HepG2 (cell line): ENCODE data around the gene MMP17. TPM values are rescaled to one million over a fixed set of nuclear protein-coding genes. Genes with fewer than 3 reads are reported as not detected.
"Not testable (repeated sequence)": the region's sequence is repeated elsewhere in the genome, so short reads cannot be mapped to it uniquely, and the experiment has no call there.

ENCODE experiments used
- ATAC-seq: fragments of 200-7000 bp; cut with Tn5 transposase; 3 replicates; pipeline ENCODE4 v1.9.1; 2020; ENCODE audit warnings: mild to moderate bottlenecking, moderate library complexity
- BruUV-seq: library from RNA; stranded (reverse); fragments of 400-500 nt; replicated peaks from 2 replicates; lab custom pipeline; 2021; lab: Mats Ljungman, UMichigan
- CTCF ChIA-PET: fragments of 300-600 bp; formaldehyde crosslinking; extraction: SDS; loops from one replicate; lab custom pipeline; 2021; ENCODE audit warnings: low total read pairs, inconsistent platforms, low intra/inter-chr PET ratio; lab: Yijun Ruan, JAX
- POLR2A ChIA-PET: fragments of 350-600 bp; sonication (Branson Sonifier 250); formaldehyde crosslinking; loops from one replicate; lab custom pipeline; 2020; ENCODE audit warnings: antibody characterized with exemption, inconsistent platforms; lab: Yijun Ruan, JAX
- DNase-seq: peaks from one replicate; pipeline ENCODE4 v3.0.0-alpha.2; 2015; ENCODE audit warnings: low spot score
- FAIRE-seq: peaks from 3 replicates; lab custom pipeline; 2011; peaks lifted over from hg19 to GRCh38; lab: Jason Lieb, UNC
- H2AFZ ChIP-seq: one replicate; pipeline ENCODE4 v1.6.1; 2011; ENCODE audit warnings: low read length, inconsistent platforms
- H3K27ac ChIP-seq: fragments of 300-600 bp; 3 replicates; pipeline ENCODE4 v1.8.0; 2011; ENCODE audit warnings: mixed run types, mild to moderate bottlenecking, mixed read lengths, low read length, inconsistent platforms; ENCODE audit not compliant: insufficient read depth; ENCODE audit errors: extremely low read length
- H3K27me3 ChIP-seq, 2 experiments: fragments of 200-600 bp in 1 of 2; 2 replicates in 1 of 2; 3 replicates in 1 of 2; pipeline versions ENCODE4 v1.6.0 to v1.8.0; 2011; ENCODE audit warnings: low read length in 2 of 2, mild to moderate bottlenecking in 2 of 2, moderate library complexity in 2 of 2, inconsistent platforms in 1 of 2; ENCODE audit not compliant: insufficient read depth in 2 of 2, control insufficient read depth in 1 of 2
- H3K36me3 ChIP-seq, 2 experiments: fragments of 200-600 bp in 1 of 2; replicated peaks in 1 of 2; 2 replicates in 1 of 2; 3 replicates in 1 of 2; pipeline versions ENCODE4 v1.5.1 to v1.8.0; 2011; ENCODE audit warnings: low read length in 2 of 2, inconsistent platforms in 1 of 2; ENCODE audit not compliant: insufficient read depth in 2 of 2, control insufficient read depth in 1 of 2
- H3K4me1 ChIP-seq: 2 replicates; pipeline ENCODE4 v1.5.1; 2012; ENCODE audit warnings: low read length, inconsistent platforms; ENCODE audit not compliant: insufficient read depth
- H3K4me2 ChIP-seq: 2 replicates; pipeline ENCODE4 v1.6.0; 2011; ENCODE audit warnings: low read depth, low read length, inconsistent platforms
- H3K4me3 ChIP-seq, 3 experiments: fragments of 200-600 bp in 1 of 3; sonication (generic), shearing (Covaris generic) in 1 of 3; replicated peaks in 1 of 3; 2 replicates each; pipeline ENCODE4 v1.5.1; 2011 to 2016; ENCODE audit warnings: low read length in 3 of 3, inconsistent platforms in 2 of 3, low read depth in 2 of 3, mild to moderate bottlenecking in 2 of 3, control low read depth in 1 of 3, mixed read lengths in 1 of 3; ENCODE audit not compliant: insufficient read depth in 1 of 3
- H3K79me2 ChIP-seq: one replicate; pipeline ENCODE4 v1.6.1; 2011; ENCODE audit warnings: low read length, inconsistent platforms; ENCODE audit not compliant: insufficient read depth
- H3K9ac ChIP-seq: 2 replicates; pipeline ENCODE4 v1.6.0; 2011; ENCODE audit warnings: mild to moderate bottlenecking, low read depth, low read length, inconsistent platforms; ENCODE audit not compliant: insufficient read depth
- H3K9me3 ChIP-seq: 2 replicates; pipeline ENCODE4 v1.5.1; 2012; ENCODE audit warnings: mild to moderate bottlenecking, low read length
- H4K20me1 ChIP-seq: 2 replicates; pipeline ENCODE4 v1.6.0; 2011; ENCODE audit warnings: inconsistent platforms, mild to moderate bottlenecking, low read length, moderate library complexity; ENCODE audit not compliant: insufficient read depth
- ZNF318 ChIP-seq: sonication (generic); formaldehyde crosslinking; IDR thresholded peaks from 2 replicates; pipeline ENCODE4 v1.4.0; 2020; ENCODE audit warnings: mild to moderate bottlenecking, missing genetic modification reagents
- ZNF749 ChIP-seq: sonication (generic); formaldehyde crosslinking; IDR thresholded peaks from 2 replicates; pipeline ENCODE4 v1.8.0; 2022; ENCODE audit warnings: mild to moderate bottlenecking, missing genetic modification reagents, moderate library complexity, borderline replicate concordance
- WGBS: methylation state at CpG from one replicate; pipeline ENCODE4 v1.1.6; 2017; ENCODE audit warnings: low lambda C conversion rate; 5-methylcytosine and 5-hydroxymethylcytosine counted together
- in situ Hi-C: cut with HindIII; loops from 2 replicates; pipeline ENCODE4 v1.10.0; 2017; ENCODE audit warnings: low pct_unique_long_range_greater_than_20kb; ENCODE audit not compliant: extremely low pct_ligation_motif_present
- intact Hi-C: fragments of 100-400 bp; cut with micrococcal nuclease; formaldehyde crosslinking; loops from one replicate; pipeline ENCODE4 v1.10.0; 2022; ENCODE audit not compliant: unreplicated experiment
- polyA plus RNA-seq, 8 experiments: library from polyadenylated mRNA; depleted of rRNA in 3 of 8; stranded (reverse) in 7 of 8; unstranded in 1 of 8; fragments of >200 nt; fragmentation: Illumina TruSeq in 4 of 8; extraction: Trizol in 4 of 8; gene quantifications; 2 replicates each; pipeline versions ENCODE4 v1.2.1 to v1.2.3, GENCODE V29; 2011 to 2016; ENCODE audit warnings: low read depth in 4 of 8, missing spikeins in 1 of 8, mixed read lengths in 1 of 8; ENCODE audit not compliant: insufficient read depth in 1 of 8
- total RNA-seq, 5 experiments: library from RNA; depleted of rRNA; stranded (reverse); fragments of >200 nt; fragmentation: Illumina TruSeq; extraction: Trizol; gene quantifications; 2 replicates each; pipeline ENCODE4 v1.2.3, GENCODE V29; 2016; ENCODE audit warnings: low read depth in 1 of 5

The MMP17 gene
- total and polyA plus RNA-seq, 2 of the 13 experiments (the other 11 are each of a cell fraction or from before 2014, with no cell fraction given) = 0.55 to 0.80 TPM

GRCh38 chr12:131808744-131809371 lies 19.3 kb upstream of the MMP17 start (continued):
- no peak for TF ChIP-seq ZNF318
- no peak for TF ChIP-seq ZNF749 (CRISPR knock-in tag)

- intact Hi-C loops, H4K20me1 ChIP-seq, POLR2A ChIA-PET, CTCF ChIA-PET, BruUV-seq, H3K79me2 ChIP-seq, H3K36me3 ChIP-seq, in situ Hi-C loops, H3K27ac ChIP-seq, H3K9ac ChIP-seq, H2AFZ ChIP-seq, H3K27me3 ChIP-seq, H3K4me1 ChIP-seq, ATAC-seq, DNase-seq, H3K4me3 ChIP-seq, FAIRE-seq, H3K4me2 ChIP-seq: not testable (repeated sequence)
- H3K9me3 ChIP-seq = peaks cover 23% of the 10 kb centered on the region
- WGBS = 69% methylated on average over 9 of the region's 9 CpGs
Observed at GRCh38 chr12:131809476-131810254, 18.5 kb upstream of the MMP17 start.
